Fibroblast of skin of scalp (primary cell): ENCODE data around the gene PTPN5.
"Not testable (repeated sequence)": the region's sequence is repeated elsewhere in the genome, so short reads cannot be mapped to it uniquely, and the experiment has no call there.

Experiments used
- DNase-seq: peaks from one replicate; pipeline ENCODE4 v3.0.0-alpha.2; 2013

The PTPN5 gene

GRCh38 chr11:18707811-18708340 is 83.7 kb downstream of the PTPN5 start:
- DNase-seq: no peak

DNA sequence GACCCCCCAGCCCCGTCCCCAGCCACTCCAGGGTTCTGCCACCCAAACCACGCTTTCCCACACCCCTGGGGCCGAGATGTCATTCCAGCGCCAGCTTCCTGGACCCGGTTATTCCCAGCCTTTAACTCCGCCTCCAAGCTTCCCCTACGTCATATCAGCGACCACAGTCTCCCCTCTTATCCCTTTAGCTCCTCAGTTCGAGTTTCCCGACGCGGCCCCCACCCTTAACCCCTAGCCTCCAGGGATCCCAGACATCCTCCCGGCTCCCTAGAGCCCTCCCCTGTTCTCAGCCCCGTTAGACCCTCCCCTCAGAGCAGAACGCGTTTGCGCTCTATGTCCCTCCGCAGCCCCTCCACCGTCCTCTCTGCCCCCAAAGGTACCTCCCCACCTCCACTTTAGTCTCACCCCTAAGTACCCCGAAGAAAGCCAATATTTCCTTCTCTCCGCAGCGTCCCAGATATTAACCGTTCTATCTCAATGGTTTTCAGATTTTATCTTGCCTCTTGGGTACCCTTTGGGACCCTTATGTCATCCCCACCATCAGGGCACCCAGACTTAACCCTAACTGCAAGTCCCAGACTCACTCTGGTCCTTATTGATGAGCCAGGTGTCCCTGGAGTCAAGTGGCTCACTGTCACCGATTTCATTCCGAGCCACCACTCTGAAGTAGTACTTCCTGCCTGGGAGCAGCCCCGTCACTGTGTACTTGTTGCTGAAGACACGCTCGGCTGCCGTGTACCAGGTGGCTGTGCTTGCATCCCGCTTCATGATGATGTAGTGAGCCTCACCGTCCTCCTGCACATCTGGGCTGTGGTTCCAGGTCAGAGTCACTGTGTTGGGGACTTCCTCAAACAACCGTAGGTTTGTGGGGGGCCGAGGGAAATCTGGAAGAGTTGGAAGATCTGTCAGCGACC is 85.0 kb downstream of the PTPN5 start:
- peak; percentile 53 for DNase-seq

DNA sequence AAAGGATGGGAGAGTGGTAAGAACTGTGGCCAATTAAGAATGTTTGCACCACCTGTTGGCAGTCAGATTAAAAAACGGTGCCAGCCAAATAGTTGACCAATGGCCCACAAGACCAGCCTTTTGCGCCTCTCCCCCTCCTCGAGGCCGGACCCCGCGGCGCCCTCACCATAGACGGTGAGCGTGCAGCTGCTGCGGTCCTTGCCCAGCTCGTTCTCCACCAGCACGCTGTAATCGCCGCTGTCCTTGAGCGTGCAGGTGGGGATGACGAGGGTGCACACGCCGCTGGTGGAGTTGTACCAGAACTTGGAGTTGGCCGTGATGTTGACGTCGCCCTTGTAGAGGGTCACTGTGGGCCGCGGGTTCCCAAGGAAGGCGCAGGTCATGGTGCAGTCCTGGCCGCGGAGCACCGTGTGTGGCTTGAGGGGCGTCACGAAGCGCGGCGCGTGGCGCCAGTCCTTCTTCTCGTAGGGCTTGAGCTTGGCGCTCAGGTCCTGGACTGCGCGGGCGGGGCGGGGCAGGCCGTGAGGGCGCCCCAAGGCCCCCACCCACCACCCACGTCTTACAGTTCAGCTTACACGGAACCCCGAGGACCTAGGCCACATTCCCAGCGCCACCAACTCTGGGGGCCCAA is 85.8 kb downstream of the PTPN5 start:
- DNase-seq: no peak

DNA sequence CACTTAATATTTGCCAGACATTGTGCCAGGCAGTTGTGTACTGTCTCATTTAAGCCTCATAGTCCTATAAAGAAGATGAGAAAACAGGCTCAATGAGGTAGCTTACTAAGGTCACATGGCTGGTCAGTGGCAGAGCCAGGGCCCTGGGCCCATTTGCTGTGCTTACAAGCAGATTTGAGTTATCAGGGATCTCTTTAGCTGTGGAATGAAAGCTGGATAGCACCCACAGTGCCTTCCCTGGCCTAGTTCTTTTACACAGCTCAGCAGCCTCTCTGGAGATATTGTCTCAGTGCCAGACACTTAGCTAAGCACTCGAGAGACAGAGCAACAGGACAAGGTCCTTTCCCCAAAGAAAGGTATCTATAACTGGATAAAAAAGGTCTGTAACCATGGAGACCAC is 86.9 kb downstream of the PTPN5 start:
- DNase-seq: no peak

GRCh38 chr11:18704045-18704645 is 87.5 kb downstream of the PTPN5 start:
- no peak for DNase-seq

GRCh38 chr11:18703001-18703763 is 88.4 kb downstream of the PTPN5 start:
- DNase-seq: no peak

GRCh38 chr11:18701614-18702216 is 89.9 kb downstream of the PTPN5 start:
- no peak for DNase-seq

- DNase-seq: no peak
Observed at GRCh38 chr11:18700872-18701271, 90.7 kb downstream of the PTPN5 start.

- DNase-seq: no peak
Observed at GRCh38 chr11:18700375-18700774, 91.2 kb downstream of the PTPN5 start.

- no peak for DNase-seq
Observed at GRCh38 chr11:18699848-18700261, 91.7 kb downstream of the PTPN5 start.

GRCh38 chr11:18699269-18699596 is 92.4 kb downstream of the PTPN5 start:
- no peak for DNase-seq

- peak; percentile 86 for DNase-seq
Observed at GRCh38 chr11:18698341-18699268, 93.0 kb downstream of the PTPN5 start, which contains the start of gene TMEM86A. Gene TMEM86A, plus strand, starts transcription at chr11:18698779. Its CDS starts 108 bp downstream, at chr11:18698887.

GRCh38 chr11:18697576-18697975 is 94.0 kb downstream of the PTPN5 start:
- no peak for DNase-seq

- peak; percentile 55 for DNase-seq
Observed at GRCh38 chr11:18696638-18697225, 94.9 kb downstream of the PTPN5 start.

- DNase-seq: peak; percentile 16
Observed at GRCh38 chr11:18692941-18693760, 98.4 kb downstream of the PTPN5 start.

DNA sequence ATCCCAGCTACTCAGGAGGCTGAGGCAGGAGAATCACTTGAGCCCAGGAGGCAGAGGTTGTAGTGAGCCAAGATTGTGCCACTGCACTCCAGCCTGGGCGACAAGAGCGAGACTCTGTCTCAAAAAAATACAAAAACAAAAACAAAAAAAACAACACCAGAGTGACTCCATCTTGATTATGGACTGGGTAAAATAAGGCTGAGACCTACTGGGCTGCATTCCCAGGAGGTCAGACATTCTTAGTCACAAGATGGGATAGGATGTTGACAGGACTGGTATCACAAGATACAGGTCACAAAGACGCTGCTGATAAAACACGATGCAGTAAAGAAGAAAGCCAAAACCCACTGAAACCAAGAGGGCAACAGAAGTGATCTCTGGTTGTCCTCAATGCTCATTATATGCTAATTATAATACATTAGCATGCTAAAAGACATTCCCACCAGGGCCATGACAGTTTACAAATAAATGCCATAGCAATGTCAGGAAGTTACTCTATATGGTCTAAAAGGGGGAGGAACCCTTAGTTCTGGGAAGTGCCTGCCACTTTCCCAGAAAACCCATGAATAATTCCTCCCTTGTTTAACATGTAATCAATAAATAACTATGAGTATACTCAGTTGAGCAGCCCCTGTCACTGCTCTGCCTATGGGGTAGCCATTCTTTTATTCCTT is 100.0 kb downstream of the PTPN5 start:
- DNase-seq: not testable (repeated sequence)

DNA sequence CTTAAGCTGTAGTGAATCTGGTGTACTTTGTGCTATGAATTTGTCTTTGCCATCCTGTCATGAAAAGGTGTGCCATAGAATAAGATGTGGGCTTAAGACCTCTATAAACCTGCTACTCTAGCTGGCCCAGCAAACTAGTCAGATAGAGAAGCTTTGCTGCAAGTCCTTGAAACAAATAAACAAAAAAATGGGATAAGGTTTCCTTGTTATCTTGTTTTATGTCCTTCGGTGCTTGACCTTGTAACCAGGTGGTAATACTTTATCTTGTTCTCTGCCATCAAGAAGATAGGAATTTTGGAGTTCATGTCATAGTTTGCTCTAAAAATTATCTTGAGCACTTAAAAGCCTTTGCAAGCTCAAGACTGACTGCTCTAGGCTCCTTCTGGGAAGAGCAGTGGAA is 107.3 kb downstream of the PTPN5 start:
- no peak for DNase-seq

DNA sequence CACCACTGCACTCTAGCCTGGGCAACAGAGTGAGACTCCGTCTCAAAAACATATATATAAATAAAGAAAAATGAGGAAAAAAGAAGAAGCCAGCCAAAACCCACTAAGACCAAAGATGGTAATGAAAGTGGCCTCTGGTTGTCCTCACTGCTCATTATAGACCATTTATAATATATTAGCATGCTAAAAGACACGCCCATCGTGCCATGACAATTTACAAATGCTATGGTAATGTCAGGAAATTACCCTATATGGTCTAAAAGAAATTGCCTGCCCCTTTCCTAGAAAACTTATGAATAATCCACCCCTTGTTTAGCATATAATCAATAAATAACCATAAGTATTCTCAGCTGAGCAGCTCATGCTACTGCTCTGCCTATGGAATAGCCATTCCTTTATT is 109.1 kb downstream of the PTPN5 start:
- no peak for DNase-seq

- DNase-seq: not testable (repeated sequence)
Observed at GRCh38 chr11:18681949-18682348, 109.6 kb downstream of the PTPN5 start.
